Right kidney (tissue), 1 donor: ENCODE results near the gene B4GALT1.
"Not testable (repeated sequence)": the region's sequence is repeated elsewhere in the genome, so short reads cannot be mapped to it uniquely, and the experiment has no call there.

ENCODE experiments used
- DNase-seq: peaks from one replicate; pipeline ENCODE4 v3.0.0-alpha.2; 2016

The B4GALT1 gene

GRCh38 chr9:33103501-33104281 is 63.4 kb downstream of the B4GALT1 start:
- no peak for DNase-seq

GRCh38 chr9:33102551-33103210 is 64.5 kb downstream of the B4GALT1 start:
- no peak for DNase-seq

- DNase-seq = no peak
Observed at GRCh38 chr9:33101104-33101951, 65.8 kb downstream of the B4GALT1 start.

DNA sequence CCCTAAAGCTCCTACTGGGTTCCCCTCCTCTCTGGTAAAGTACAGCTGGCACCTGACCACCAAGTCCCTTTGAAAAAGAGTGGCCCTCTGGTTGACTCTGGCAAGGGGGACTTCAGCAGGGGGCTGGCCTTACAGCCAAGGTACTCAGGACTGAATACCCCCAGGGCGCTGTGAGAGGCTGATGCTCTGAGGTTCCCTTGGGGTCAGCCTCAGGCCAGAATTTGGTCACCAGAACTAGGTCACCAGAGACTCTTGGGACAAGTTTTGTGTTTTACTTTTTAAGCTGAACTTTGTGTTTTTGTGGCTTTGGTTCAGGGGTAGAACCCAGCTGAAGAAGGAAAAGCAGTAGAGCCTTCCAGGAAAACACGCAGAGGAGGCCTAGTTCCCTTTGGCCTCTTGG is 67.4 kb downstream of the B4GALT1 start:
- DNase-seq = no peak

DNA sequence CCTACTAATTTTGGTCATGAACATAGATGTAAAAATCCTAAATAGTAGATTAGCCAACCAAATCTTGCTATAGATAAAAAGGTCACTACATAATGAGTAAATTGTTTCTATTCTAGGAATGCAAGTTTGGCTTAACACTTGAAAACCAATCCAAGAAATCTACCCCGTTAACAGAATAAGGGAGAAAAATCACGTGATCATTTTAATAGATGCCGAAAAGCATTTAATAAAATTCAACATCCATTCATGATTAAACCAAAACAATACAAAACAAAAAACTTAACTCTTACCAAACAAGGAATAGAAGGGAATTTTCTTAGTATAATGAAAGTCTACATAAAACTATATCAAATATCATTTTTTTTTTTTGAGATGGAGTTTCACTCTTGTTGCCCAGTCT is 69.9 kb downstream of the B4GALT1 start:
- DNase-seq = no peak

- DNase-seq = no peak
Observed at GRCh38 chr9:33092634-33093033, 74.5 kb downstream of the B4GALT1 start.

- not testable (repeated sequence) for DNase-seq
Observed at GRCh38 chr9:33085672-33086071, 81.5 kb downstream of the B4GALT1 start.

GRCh38 chr9:33082538-33083326 is 84.4 kb downstream of the B4GALT1 start:
- no peak for DNase-seq

DNA sequence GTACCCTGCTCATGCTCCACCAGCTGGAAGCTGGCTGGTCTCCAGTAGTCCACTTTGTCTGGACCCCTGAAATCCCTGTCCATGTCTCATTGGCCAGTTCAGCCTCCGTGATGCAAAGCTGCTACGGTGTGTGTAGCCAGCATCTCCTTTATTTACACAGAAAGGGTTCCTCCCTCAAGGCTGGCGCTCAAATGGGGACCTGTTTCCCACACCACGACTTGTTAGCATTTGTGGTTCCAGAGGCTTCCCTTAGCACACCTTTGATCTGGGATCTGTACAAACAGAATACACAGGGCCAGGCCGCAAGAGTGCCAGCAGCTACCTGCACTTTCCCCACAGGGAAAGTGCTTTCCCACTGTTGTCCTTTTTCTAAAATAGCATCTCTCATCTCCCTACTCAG is 85.0 kb downstream of the B4GALT1 start:
- DNase-seq = no peak

DNA sequence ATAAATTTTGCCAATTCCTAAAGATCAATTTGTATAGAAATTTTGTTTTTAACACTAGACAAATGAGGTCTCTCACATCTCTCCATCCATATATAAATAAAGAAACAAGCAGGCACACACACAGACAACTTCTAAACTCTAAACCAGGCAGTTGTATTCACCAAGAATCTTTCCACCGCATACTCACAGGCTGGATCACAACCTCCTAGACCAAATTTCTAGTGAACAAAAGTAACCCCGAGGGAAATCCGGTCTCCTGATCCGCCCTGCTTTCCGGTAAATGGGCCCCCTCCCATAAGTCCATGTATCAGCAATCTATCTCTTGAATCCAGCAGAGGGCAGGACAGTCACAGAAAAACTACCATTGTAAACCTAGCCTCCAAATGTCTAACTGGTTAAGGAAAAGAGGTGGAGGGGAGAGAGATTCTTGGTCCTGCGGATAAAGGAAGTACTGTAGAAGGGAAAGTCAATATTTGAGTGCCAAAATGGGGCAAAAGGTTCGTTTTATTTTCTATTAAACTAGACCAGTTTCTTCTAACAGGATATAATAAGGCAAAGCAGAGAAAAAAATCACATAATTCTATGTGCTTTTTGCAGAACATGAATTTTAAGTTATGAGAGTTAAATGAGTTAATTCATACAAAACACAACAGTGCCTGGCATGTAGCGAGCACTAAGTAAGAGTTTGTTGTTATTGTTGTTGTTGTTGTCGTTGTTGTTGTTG is 85.8 kb downstream of the B4GALT1 start:
- DNase-seq = peak; percentile 54

DNA sequence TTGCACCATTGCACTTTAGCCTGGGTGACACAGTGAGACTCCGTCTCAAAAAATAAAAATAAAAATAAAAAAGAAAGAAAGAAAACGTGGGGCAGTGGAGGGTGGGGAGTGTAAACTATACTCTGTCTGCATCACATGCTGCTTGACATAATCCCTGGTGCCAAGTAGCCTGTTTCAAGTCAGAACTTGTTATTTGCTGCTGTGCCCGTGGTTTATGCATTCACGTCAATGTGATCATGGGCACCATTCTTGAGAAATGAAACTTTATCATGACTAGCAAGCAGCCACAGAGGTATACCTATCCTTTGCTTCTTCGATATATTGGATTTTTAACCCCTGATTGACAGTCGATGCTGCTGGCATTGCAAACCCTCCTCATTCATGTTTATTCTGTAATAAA is 86.6 kb downstream of the B4GALT1 start:
- DNase-seq = no peak

DNA sequence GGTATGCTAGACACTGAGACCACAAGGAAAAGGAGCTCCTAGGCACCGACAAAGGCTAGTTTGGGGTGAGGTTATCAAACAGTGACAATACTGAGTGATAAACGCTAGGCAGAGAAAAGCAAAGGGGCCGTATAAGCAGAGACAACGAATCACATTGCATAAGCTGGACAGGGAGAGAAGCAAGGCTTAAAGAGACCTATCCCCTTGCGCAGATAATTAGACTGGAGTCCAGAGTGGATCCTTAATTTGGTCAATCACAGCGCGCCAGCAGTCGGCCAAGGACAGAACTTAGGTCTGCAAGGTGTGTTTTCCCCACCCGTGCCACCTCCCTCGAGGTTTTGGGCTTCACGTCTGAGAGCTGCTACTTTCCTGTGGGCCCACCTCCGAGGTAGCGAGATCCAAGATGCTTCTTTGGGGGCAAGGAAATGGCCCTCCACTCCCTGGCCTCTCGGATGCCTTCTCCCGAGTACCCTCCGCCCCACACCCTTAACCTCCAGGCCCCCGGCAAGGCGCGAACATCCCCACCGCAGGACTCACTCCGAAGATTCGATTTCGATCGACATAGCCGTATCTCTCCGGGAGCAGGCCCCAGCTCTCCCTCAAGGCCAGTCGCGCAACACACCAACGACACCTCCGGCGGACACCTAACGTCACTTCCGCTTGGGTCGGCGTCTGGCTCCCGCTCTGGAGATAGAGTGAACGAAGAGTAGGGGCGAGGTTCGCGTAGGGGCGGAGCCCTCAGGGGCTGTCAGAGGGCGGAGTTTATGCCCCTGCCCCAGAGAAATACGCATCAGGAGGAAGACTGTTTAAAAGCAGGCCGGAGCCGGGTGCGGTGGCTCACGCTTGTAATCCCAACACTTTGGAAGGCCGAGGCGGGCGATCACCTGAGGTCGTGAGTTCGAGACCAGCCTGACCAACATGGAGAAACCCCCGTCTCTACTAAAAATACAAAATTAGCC is 90.8 kb downstream of the B4GALT1 start, which contains the start of gene SMU1:
SMU1 (minus strand) TSS at position 629 of the 959 bp plus-strand sequence; CDS start at position 563, 66 bp downstream.
- peak; percentile 86 for DNase-seq

GRCh38 chr9:33068991-33069390 is 98.1 kb downstream of the B4GALT1 start:
- DNase-seq = no peak

DNA sequence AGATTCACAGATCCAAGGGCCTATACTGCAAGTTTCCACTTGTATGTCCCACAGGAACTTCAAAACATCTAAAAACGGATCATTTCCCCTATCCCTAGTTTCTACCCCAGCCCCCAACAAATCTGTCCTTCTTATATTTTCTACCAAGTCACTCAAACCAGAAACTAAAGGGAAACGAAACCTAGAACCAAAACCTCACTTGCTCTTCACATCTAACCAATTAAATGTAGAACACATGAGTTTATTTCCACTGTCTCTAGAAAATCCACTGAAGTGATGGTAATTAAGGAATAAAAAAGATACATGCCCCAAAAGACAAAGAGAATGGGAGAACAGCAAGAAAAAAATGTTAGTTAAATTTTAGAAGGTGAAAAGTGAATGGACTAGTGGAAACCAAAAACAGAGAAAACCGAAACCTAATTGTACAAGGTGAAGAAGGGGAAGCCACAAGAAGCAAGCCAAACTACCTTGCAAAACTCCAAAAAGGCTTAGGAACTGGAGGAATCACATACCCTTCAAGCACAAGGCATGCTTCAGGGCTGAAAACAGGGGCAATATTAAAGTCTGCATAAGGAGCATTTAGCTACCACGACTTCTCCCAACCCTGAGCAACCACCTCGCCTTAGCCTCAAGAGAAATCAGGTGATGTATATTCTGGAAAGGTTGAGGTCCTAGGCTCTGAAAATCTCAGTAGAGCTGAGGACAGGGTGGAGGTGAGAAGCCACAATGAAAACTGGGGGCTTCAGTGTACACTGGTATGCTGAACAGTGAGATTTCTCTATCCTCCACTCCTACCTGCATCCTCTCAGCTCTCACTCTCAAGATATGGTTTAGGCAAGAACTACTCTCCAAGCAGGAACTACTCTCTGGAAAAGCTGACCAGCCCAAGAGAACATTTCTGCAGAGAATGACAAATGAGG is 101.7 kb downstream of the B4GALT1 start:
- no peak for DNase-seq
